ENCODE measurements around the gene SESN3.

GRCh38 chr11:95222817-95223216, 8.2 kb downstream of the SESN3 start:
- no peak for TF ChIP-seq POLR2A (IDR thresholded peaks at IDR 0.05)
- no peak for TF ChIP-seq CTCF (IDR thresholded peaks at IDR 0.05)

Measured in adrenal gland (tissue), 5 donors.